ENCODE measurements around the gene MAN2A1.

DNA sequence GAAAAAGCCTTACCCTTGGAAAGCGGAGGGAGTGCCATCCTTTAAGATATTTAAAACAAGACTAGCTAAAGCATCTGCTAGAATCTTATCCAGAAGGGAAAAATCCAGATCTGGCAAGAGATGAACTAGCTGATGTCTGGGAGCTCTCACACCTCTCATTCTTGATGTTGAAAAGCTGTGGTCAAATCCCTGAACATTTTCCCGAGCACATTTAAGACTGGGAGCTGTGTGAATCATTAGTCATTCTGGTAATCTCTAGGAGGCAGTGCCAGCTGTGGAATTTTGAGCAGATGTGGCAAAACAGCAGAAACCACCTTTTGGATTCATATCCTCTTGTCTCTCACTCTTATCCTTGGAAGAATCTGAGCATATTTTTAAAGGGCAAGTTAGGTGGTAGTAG, 218.0 kb downstream of the MAN2A1 start:
- TF ChIP-seq, protein P1, sequence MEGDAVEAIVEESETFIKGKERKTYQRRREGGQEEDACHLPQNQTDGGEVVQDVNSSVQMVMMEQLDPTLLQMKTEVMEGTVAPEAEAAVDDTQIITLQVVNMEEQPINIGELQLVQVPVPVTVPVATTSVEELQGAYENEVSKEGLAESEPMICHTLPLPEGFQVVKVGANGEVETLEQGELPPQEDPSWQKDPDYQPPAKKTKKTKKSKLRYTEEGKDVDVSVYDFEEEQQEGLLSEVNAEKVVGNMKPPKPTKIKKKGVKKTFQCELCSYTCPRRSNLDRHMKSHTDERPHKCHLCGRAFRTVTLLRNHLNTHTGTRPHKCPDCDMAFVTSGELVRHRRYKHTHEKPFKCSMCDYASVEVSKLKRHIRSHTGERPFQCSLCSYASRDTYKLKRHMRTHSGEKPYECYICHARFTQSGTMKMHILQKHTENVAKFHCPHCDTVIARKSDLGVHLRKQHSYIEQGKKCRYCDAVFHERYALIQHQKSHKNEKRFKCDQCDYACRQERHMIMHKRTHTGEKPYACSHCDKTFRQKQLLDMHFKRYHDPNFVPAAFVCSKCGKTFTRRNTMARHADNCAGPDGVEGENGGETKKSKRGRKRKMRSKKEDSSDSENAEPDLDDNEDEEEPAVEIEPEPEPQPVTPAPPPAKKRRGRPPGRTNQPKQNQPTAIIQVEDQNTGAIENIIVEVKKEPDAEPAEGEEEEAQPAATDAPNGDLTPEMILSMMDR (conservative IDR thresholded peaks at IDR 0.05; ENCODE audit: low read length): no peak
- no peak for TF ChIP-seq EZH2phosphoT487 (IDR thresholded peaks at IDR 0.05; ENCODE audit: borderline replicate concordance, low read depth, low read length)
